Measurements from ENCODE around the gene PLAAT5.

- TF ChIP-seq POLR2AphosphoS5 (IDR thresholded peaks at IDR 0.05; ENCODE audit: low read depth) (no peak), CTCF (IDR thresholded peaks at IDR 0.05; ENCODE audit: insufficient read depth, low read length) (no peak)
These were observed 2.2 kb upstream of the PLAAT5 start for GRCh38 chr11:63493127-63493526.

Data from HL-60 (cell line).